Activated CD8-positive, alpha-beta memory T cell treated with anti-CD3 and anti-CD28 coated beads, Interleukin-2, amount 50 U/mL, for 48 hours (primary cell): ENCODE measurements around the gene CPM.
"Not testable (repeated sequence)": the region's sequence is repeated elsewhere in the genome, so short reads cannot be mapped to it uniquely, and the experiment has no call there.

Source experiments
- DNase-seq: peaks from one replicate; pipeline ENCODE4 v3.0.0-alpha.2; 2020

The CPM gene

GRCh38 chr12:68871921-68872320, 61.0 kb downstream of the CPM start:
- DNase-seq: peak; percentile 33

GRCh38 chr12:68871396-68871795, 61.6 kb downstream of the CPM start:
- peak; percentile 33 for DNase-seq

GRCh38 chr12:68870443-68870842, 62.5 kb downstream of the CPM start:
- DNase-seq: peak; percentile 17

- DNase-seq: no peak
These were observed 63.0 kb downstream of the CPM start for GRCh38 chr12:68870011-68870410.

- DNase-seq: no peak
These were observed 64.8 kb downstream of the CPM start for GRCh38 chr12:68868043-68868790.

GRCh38 chr12:68867606-68868005, 65.4 kb downstream of the CPM start:
- DNase-seq: no peak

- no peak for DNase-seq
These were observed 66.0 kb downstream of the CPM start for GRCh38 chr12:68866950-68867349.

GRCh38 chr12:68865399-68866164, 67.4 kb downstream of the CPM start:
- no peak for DNase-seq

GRCh38 chr12:68864604-68865003, 68.4 kb downstream of the CPM start:
- DNase-seq: no peak

GRCh38 chr12:68863886-68864454, 69.0 kb downstream of the CPM start:
- not testable (repeated sequence) for DNase-seq

- DNase-seq: no peak
These were observed 69.7 kb downstream of the CPM start for GRCh38 chr12:68863109-68863770.

GRCh38 chr12:68861890-68862289, 71.1 kb downstream of the CPM start:
- DNase-seq: no peak

- DNase-seq: no peak
These were observed 76.5 kb downstream of the CPM start for GRCh38 chr12:68856510-68856909.

- DNase-seq: no peak
These were observed 77.2 kb downstream of the CPM start for GRCh38 chr12:68855771-68856170.

GRCh38 chr12:68855111-68855510, 77.9 kb downstream of the CPM start:
- no peak for DNase-seq

GRCh38 chr12:68854554-68854953, 78.4 kb downstream of the CPM start:
- DNase-seq: no peak

GRCh38 chr12:68854078-68854468, 78.9 kb downstream of the CPM start:
- DNase-seq: no peak

GRCh38 chr12:68853396-68854077, 79.4 kb downstream of the CPM start:
- DNase-seq: no peak

GRCh38 chr12:68851592-68852306, 81.2 kb downstream of the CPM start:
- no peak for DNase-seq

GRCh38 chr12:68850390-68850789, 82.6 kb downstream of the CPM start:
- DNase-seq: no peak

GRCh38 chr12:68846811-68847210, 86.2 kb downstream of the CPM start:
- DNase-seq: no peak
